Coronary artery (tissue), 2 donors: ENCODE results near the gene TNS1.

Experiments
- DNase-seq: peaks from one replicate; pipeline ENCODE4 v3.0.0-alpha.2; 2017; ENCODE audit warnings: low spot score
- H3K27ac ChIP-seq, 2 donors: fragments of 200-600 bp; sonication (generic); one replicate each; pipeline ENCODE4 v1.5.1; 2016 to 2019
- H3K4me3 ChIP-seq: fragments of 200-600 bp; sonication (generic); 2 replicates; pipeline ENCODE4 v1.5.1; 2016; ENCODE audit warnings: mild to moderate bottlenecking, moderate library complexity
- CTCF ChIP-seq: fragments of 200-600 bp; sonication (generic); IDR thresholded peaks from one replicate; pipeline ENCODE4 v1.5.1; 2019; ENCODE audit warnings: antibody characterized with exemption

The TNS1 gene

GRCh38 chr2:217929757-217930707 lies 72.8 kb downstream of the TNS1 start:
- H3K27ac ChIP-seq: peak overlapping the region; percentile 93 to 99
- peak; percentile 97 for DNase-seq
- no peak for TF ChIP-seq CTCF
- H3K4me3 ChIP-seq: peak overlapping the region; percentile 61

- no peak for TF ChIP-seq CTCF
- peak overlapping the region; percentile 61 for H3K4me3 ChIP-seq
- DNase-seq: no peak
- peak overlapping the region; percentile 93 to 99 for H3K27ac ChIP-seq
Observed at GRCh38 chr2:217929272-217929671, 73.5 kb downstream of the TNS1 start.

- no peak for TF ChIP-seq CTCF
- Histone ChIP-seq H3K27ac (peak overlapping the region; percentile 93 to 99), H3K4me3 (peak overlapping the region; percentile 61)
- DNase-seq: no peak
Observed at GRCh38 chr2:217928324-217929181, 74.2 kb downstream of the TNS1 start.

GRCh38 chr2:217927601-217928323 lies 75.0 kb downstream of the TNS1 start:
- Histone ChIP-seq H3K4me3 (peak overlapping the region; percentile 61), H3K27ac (peak overlapping the region; percentile 93 to 99)
- DNase-seq: no peak
- no peak for TF ChIP-seq CTCF

- DNase-seq: no peak
- no peak for TF ChIP-seq CTCF
- peak overlapping the region; percentile 93 to 99 for H3K27ac ChIP-seq
- H3K4me3 ChIP-seq: peak overlapping the region; percentile 2
Observed at GRCh38 chr2:217926801-217927200, 76.0 kb downstream of the TNS1 start.

GRCh38 chr2:217924346-217924901 lies 78.4 kb downstream of the TNS1 start:
- Histone ChIP-seq H3K4me3 (peak overlapping the region; percentile 51), H3K27ac (peak overlapping the region; percentile 93 to 99)
- no peak for TF ChIP-seq CTCF
- no peak for DNase-seq
